GM18861 (cell line): ENCODE measurements around the gene RAB26.
"Not testable (repeated sequence)": the region's sequence is repeated elsewhere in the genome, so short reads cannot be mapped to it uniquely, and the experiment has no call there.

Source experiments
- ATAC-seq: cut with Tn5 transposase; IDR thresholded peaks from one replicate; pipeline ENCODE4 v1.9.1; 2021; ENCODE audit not compliant: unreplicated experiment

RAB26 gene

DNA sequence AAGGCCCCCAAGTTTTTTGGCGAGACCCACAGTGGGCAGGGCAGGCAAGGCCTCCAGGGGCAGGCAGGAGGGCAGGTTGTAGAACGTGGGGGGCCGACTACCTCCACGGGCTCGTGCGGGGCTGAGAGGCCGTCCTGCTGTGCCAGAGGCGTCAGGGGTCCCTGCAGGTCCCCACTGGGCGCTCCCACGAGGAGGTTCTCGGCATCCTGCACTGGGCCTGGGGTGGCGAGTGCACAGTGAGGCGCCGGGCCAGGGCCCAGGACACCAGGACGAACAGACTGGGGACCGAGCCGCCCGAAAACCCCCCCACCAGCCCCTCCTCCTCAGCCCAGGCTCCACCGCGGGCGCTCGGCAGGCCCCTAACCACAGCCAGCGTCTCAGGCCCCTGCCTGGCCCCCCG is 32.0 kb upstream of the RAB26 start:
- not testable (repeated sequence) for ATAC-seq

DNA sequence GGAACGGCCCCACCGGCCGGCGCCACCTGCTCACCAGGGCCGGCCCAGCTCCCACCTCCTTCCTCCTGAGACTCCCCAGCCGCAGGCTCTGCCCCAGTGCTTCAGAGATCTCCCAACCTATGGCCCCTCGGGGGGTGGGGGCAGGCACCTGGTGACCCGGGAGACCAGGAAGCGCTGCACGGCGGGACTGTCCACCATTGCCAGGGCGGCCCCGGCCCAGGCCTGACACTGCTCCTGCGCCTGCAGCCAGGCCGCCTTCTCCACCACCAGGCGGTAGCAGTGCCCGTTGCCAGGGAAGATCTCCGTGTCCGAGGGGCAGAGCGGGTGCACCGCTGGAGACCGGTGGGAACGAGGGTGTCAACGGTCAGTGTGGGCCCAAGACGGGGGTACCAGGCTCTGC is 31.1 kb upstream of the RAB26 start:
- ATAC-seq: not testable (repeated sequence)

DNA sequence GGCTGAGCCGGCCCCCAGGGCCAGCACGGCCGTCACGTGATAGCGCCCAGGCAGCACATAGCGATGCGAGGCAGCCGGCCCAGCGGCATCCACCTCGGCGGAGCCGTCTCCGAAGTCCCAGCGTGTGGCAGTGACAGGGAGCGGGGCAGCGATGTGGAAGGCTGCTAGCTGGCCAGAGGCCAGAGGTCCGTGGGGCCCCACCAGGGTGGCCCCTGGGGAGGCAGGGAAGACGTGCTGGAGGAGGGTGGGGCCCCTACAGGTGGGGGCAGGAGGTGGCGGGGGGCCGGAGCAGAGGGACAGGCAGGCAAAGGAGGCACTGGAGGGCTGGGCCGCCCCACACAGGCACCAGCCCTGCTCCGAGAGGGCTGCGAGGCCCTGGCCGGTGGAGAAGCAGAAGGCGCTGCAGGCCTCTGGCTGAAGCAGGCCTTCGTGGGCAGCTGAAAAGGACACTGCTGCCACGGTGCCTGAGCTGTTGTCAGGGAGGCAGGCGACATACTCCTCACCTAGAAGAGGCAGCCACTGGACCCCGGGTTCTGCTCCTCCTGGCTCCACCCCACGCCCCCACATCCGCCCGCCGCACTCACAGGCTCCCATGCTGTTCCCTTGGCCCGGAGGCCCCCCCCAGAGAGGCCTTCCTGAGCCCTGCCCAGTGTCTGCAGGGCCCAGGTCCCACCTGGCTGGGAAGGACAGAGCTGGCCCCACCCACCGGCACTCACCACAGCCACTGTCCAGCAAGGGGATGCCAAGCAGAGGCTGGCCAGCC is 30.3 kb upstream of the RAB26 start:
- ATAC-seq: not testable (repeated sequence)

DNA sequence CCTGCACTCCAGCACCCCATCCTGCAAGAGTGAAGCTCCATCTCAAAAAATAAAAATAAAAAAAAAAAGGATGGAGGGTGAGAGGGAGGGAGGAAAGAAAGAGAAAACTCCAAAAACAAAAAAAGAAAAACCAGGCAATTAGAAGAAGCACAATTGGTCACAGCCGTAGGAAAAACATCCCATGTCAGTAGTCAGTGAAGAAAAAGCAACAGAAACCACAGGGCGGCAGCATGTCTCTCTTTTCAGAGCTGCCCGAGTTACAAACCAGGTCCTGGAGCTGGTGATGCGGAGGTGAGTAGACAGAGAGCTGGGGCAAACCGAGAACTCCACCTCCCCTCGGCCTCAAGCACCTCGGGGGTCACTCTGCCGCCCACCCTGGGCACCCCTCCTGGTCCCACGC is 27.1 kb upstream of the RAB26 start:
- ATAC-seq: not testable (repeated sequence)

DNA sequence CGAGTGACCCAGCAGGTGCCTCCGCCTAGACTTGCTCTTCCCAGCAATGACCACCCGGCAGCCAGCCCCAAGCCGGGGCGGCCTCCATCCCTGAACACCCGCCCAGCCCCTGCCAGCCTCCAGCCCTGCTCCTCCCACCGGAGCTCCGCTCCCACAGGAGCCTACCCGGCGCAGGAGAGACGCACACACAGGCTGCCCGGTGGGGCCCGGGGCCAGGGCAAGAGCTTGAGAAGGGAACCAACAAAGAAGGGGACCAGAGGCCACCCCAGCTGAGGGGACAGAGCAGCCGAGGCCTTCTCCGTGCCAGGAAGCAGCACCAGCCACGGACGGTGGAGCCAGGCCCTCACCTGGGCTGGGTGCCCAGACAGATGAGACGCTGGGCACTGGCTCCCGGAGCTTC is 26.6 kb upstream of the RAB26 start:
- no peak for ATAC-seq

DNA sequence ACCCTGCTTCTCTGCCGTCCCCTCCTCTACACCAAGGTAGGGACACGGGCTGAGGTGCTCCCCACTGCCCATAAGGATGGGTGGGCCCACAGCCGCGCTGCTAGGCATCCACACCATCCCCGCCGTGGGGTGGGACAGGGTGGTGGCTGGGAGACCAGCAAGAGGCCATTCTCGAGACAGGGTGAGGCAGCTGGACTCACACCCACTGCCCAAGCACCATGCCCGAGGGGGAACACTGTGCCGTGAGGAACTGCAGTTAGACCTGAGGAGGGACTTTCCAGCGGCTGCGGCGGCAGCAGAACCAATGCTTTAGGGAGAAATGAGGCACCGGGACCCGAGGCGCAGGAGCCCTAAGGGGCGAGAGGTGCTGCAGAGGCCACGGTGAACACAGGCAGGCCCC is 26.0 kb upstream of the RAB26 start:
- ATAC-seq: no peak

DNA sequence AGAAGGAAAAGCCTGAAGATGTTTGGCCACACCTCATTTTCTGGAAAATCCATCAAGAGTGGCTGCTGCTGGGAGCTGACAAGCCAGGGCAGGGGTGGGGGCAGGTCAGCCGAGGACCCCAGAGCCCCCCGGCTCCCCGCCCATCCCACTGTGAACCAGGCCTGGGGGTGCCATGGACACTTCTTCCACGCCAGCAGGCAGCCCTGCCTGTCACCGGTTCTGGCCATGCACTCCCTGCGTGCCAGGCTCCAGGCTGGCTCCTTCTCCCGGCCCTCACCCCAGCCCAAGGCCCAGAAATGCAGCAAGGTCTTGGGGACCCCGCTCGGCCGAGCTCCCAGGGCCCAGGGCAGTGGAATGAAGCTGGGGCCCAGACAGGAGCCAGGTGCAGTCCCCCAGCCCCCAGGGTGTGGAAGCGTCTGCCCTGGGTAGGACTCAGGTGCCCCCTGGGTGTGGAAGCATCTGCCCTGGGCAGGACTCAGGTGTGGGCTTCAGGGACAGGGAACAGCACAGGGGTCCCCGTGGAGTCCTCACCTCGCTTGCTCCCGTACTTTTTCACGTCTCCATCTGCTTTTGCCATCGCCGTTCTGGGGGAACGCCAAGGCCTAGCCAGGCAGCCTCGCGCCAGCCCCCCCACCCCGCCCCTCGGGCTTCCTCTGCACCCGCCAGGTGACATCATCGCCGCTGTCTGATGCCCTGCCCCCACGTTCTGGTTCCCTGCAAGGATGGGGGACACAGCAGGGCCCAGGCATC is 25.3 kb upstream of the RAB26 start:
- not testable (repeated sequence) for ATAC-seq

DNA sequence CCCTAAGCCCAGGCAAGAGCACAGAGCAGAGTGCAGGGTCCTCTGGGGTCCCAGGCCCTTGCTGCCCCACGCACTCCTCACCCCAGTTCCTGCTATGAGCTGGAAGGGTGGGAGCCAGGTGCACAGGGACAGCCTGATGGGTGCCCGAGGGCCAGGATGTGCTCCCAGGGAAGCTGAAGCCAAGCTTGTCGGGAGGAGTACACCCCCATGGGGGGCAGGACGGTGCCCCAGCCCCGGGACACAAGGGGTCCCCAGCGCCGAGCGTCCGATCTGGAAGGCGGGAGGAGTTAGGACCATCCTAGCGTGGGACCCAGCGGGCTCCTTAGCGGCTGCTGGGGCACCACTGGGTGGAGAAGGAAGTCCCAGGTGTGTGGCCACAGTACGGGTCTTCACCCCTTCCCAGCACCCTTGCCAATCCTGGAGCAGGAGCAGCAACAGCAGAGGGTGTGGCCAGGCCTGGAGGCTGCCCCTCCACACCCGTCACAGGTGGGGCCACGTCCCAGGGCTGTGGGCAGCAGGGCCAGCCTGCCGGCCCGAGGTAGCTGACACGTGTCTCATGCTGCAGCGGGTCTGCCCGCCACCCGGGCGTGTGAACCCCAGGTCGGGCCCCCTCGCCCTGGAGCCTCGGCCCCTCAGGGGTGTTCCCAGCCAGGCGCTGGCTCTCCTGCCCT is 24.6 kb upstream of the RAB26 start:
- not testable (repeated sequence) for ATAC-seq

DNA sequence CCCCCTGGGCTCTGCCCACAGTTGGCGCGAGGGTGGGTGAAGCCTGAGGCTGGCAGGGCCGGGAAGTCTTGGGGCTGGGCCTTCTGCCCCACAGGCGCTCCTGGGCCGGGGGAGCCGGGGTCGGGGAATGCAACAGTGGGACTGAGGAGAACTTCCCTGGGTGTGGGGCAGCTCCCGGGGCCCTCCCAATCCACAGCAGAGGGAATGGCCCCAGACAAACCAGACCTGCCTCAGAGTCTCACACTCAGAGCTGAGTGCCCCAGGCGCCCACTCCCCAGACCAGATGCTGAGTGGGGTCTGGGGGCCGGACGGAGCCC is 24.1 kb upstream of the RAB26 start:
- ATAC-seq: not testable (repeated sequence)

DNA sequence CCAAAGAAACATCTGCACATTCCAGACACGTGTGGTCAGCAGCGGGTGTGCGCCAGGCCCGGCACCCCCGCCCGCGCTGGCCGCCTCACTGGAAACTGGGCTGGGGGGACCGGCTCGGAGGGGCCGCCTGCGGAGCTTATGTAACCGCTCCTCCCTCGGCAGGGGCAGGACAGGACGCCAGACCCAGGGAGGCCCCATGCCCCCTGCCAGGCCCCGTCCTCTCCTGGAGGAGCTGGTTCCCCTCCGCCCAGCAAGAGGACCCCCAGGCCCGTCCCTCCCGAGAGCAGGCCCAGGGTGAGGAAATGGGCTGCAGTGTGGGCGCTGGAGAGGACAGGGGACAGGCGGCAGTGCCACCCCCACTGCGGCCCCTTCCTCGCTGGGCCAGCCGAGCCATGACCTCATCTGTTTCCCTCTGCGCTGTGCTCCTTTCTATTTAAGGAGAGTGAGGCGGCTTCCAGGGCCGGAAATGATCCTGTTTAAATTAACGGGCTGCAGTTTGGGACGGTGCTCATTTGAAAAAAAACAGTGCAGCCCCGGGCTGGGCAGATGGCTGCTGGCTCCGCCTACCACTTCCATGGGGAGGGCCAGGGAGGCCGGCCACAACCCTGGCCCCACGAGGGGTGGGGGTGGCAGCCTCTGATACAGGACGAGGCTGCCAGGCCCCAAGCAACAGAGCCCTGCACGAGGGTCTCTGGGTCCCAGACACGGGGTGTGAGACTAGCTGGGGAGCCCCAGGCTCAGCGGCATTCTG is 23.6 kb upstream of the RAB26 start:
- ATAC-seq: not testable (repeated sequence)

DNA sequence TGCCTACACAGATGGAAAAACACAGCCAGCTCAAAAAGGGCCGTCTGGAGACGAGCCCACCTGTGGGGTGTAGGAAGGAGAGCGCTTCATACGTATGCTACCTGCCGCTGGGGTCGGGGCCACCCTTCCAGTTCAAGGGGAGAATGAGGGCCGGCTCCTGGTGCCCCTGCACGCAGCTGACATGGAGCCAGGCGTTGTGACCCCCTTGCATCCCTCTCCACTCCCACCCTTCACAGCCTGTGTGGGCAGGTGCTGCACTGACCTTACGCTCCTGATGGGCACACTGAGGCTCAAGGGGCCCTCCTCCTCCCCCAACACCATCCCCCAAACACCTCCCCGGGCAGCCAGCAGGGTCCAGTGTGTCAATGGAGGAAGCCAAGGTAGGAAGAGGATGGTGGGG is 22.8 kb upstream of the RAB26 start:
- ATAC-seq: not testable (repeated sequence)

DNA sequence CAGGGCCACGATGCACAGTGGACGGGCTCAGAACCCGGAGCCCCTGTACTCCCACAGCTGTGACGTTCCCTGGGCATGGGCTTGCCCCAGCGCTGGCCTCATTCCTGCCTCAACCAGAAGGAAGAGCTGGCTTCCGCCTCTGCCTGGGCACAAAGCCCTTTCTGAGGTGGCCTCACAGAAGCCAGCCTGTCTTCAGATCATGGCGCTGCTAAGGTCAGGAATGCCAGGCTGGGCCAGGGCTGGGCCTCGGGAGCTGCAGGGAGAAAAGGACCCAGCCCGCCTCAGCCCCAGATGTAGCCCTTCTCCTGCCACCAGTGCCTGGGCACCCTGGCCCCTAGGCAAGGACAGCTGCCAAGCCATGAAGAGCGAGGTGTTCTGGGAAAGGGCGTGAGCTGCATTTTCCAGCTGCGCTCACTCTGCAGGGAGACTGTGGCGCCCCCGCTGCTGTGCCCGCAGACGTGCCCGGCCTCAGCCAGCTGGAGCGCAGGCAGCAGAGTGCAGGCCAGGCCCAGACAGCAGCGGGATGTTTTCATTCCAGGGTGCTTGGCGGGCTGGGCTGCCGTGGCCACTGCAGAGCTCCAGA is 22.2 kb upstream of the RAB26 start:
- not testable (repeated sequence) for ATAC-seq

DNA sequence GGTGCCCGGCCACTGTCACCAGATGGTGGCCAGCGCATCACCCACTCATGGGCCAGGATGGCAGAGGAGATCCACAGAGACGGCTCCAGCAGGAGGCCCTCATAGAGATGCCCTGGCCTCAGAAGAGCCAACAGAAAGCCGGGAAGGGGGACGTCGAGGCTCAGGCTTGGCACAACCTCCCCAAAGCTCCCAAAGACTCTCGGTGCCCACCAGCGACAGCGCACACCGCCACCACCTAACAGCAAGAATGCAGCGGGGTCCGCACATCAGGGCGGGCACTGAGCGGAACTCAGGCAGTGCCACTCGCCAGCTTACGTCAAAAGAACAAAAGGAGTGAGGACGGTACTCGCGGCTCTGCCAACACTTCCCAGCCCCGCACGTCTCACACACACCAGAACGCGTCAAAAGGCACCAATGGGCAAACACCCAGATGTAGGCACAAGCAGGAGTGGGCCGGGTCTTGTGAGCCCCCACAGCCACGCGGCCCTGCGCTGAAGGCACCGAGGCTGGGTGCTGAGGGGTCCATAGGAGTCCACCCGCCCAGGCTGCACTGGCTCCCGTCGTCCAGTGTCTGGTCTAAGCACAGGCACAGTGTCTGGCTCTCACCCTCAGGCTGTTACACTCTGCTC is 21.4 kb upstream of the RAB26 start:
- not testable (repeated sequence) for ATAC-seq

DNA sequence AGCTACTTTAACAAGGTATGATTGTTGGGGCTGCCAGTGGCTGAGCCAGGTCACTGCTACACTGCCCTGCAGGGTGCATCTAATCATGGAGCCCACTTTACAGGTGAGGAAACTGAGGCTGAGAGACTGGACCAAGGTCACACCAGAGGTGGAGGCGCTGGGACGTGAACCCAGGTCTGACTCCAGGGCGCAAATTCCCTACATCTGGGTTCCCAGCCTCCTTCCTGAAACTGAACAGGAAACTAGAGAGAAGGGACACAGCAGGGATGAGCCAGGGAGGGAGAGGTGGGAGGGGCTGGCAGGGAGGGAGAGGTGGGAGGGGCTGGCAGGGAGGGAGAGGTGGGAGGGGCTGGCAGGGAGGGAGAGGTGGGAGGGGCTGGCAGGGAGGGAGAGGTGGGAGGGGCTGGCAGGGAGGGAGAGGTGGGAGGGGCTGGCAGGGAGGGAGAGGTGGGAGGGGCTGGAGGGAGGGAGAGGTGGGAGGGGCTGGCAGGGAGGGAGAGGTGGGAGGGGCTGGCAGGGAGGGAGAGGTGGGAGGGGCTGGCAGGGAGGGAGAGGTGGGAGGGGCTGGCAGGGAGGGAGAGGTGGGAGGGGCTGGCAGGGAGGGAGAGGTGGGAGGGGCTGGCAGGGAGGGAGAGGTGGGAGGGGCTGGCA is 20.7 kb upstream of the RAB26 start:
- ATAC-seq: not testable (repeated sequence)

DNA sequence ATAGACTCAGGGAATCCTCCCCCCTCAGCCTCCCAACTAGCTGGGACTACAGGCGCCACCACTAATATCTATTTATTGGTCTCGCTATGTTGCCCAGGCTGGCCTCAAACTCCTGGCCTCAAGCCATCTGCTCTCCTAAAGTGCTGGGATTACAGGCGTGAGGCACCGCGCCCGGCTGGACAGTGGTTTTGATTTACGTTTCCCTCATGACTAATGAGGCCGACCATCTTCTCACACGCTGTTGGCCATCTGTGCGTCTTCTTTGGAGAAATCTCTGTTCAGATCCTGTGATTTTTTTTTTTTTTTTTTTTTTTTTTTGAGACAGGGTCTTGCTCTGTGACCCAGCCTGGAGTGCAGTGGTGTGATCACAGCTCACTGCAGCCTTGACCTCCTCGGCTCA is 19.2 kb upstream of the RAB26 start:
- ATAC-seq: not testable (repeated sequence)

DNA sequence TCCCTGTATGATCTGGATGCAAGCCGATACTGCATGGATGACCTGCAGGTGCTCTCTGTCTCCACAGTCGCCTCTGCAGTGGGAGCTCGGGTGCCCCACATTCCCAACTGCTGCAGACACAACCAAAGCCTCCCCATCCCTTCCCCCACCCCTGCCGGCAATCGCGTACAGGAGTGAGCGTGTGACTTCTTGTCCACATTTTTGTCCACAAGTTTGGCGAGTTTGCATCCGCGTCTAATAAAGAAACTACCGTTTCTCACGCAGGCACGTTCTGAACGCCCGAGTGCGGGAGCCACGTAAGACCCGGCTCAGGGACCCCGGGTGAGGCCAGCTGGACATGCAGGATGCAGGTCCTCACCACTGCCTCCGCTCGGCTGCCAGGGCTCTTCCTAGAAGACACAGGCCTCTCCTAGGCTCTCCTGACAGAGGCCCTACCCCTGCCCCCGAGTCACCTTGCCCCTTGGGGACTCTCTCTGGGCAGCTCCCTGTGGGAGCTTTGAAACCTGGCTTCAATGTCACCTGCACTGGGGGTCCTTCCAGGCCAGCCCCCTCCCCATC is 18.5 kb upstream of the RAB26 start:
- ATAC-seq: not testable (repeated sequence)

DNA sequence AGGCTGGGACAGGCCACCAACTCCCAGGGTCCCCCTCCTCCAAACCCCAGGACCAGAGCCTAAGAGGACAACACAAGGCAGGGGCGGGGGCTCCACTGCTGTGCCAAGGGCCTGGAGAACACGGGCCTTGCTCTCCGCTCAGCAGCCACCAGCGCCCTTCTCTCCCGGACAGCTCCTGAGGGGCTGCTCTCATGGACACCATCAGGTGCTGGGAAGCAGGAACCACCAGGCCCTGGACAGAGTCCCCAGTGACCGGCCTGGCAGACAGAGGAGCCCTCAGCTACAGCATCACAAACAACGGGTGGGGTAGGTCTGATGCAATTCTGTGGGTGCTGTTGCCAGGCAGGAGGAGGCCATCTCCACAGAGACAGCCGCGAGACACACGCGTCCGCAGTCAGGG is 14.6 kb upstream of the RAB26 start:
- ATAC-seq: not testable (repeated sequence)

DNA sequence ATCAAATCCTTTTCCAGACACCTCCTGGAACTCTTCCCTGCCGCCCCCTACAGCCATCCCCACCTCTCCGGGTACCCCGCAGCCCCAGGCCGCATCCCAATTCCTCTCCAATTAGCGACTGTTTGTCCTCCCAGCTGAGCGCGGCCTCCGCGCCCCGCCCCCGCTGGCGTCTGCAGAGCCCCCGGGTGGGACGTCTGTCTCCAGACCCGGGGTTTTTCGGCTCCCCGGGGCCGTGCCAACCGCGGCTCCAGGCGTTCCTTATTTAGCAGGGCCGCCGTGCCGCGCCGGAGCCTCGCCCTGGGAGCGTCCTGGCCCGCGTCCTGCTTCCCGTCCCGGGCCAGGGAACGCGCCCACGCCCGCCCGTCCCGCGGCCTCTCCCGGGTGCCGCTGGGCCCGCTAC is 13.4 kb upstream of the RAB26 start:
- not testable (repeated sequence) for ATAC-seq

DNA sequence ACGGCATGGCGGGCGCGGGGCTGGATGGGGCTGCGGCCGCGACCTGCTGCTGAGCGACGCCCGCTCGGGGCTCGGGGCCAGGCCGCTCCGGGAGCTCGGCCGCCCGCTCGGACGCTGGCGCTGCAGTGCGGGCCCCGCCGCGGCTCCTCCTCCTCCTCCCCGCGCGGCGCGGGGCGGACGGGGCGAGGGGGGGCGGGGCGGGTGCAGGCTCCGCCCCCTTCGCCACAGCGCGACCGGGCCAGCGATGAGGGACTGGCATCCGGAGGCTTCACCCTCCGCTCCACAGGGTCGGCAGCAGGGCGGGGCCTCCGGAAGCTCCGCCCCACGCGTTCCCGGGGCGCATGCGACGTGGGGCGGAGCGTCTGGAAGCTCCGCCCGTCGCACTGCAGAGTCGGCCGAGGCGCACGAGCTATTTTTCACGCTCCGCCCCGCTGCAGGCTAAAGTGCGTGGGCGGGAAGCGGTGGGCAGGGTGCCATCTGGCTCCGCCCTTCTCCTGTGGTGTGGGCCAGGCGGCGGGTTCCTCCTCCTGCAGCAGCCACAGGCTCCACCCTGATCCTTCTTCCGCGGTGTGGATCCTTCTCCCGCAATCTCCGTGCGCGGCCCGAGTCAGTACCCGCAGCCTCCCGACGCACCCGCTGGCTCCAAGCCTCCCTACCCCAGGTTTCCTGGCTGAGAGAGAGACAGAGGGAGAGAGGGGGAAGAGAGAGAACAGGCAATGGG is 12.5 kb upstream of the RAB26 start, which contains the start of gene PKD1:
PKD1 (minus strand) TSS at position 129 of the 721 bp plus-strand sequence. CDS start 209 bp downstream, outside the sequence.
- not testable (repeated sequence) for ATAC-seq
